ENCODE measurements around the gene CBARP.

The CBARP gene

GRCh38 chr19:1266129-1266915 is 28.5 kb upstream of the CBARP start:
- in situ Hi-C loops (cut with MboI; ENCODE audit: low sequenced_read_pairs): no loop called here

- in situ Hi-C loops (cut with MboI; ENCODE audit: low sequenced_read_pairs): no loop called here
These were observed 27.9 kb upstream of the CBARP start for GRCh38 chr19:1265615-1266128.

- in situ Hi-C loops (cut with MboI; ENCODE audit: low sequenced_read_pairs): no loop called here
These were observed 27.2 kb upstream of the CBARP start for GRCh38 chr19:1264801-1265614.

GRCh38 chr19:1263188-1263587 is 25.4 kb upstream of the CBARP start:
- in situ Hi-C loops (cut with MboI; ENCODE audit: low sequenced_read_pairs): no loop called here

- in situ Hi-C loops (cut with MboI; ENCODE audit: low sequenced_read_pairs): no loop called here
These were observed 24.9 kb upstream of the CBARP start for GRCh38 chr19:1262623-1263123.

- in situ Hi-C loops (cut with MboI; ENCODE audit: low sequenced_read_pairs): no loop called here
These were observed 24.2 kb upstream of the CBARP start for GRCh38 chr19:1261798-1262622.

- in situ Hi-C loops (cut with MboI; ENCODE audit: low sequenced_read_pairs): no loop called here
These were observed 23.7 kb upstream of the CBARP start for GRCh38 chr19:1261538-1261797.

GRCh38 chr19:1260749-1261537 is 23.1 kb upstream of the CBARP start:
- in situ Hi-C loops (cut with MboI; ENCODE audit: low sequenced_read_pairs): no loop called here

- in situ Hi-C loops (cut with MboI; ENCODE audit: low sequenced_read_pairs): no loop called here
These were observed 22.3 kb upstream of the CBARP start for GRCh38 chr19:1259876-1260748.

GRCh38 chr19:1259206-1259875 is 21.5 kb upstream of the CBARP start:
- in situ Hi-C loops (cut with MboI; ENCODE audit: low sequenced_read_pairs): no loop called here

- in situ Hi-C loops (cut with MboI; ENCODE audit: low sequenced_read_pairs): no loop called here
These were observed 21.0 kb upstream of the CBARP start for GRCh38 chr19:1258707-1259205.

GRCh38 chr19:1258163-1258492 is 20.3 kb upstream of the CBARP start:
- in situ Hi-C loops (cut with MboI; ENCODE audit: low sequenced_read_pairs): no loop called here

- in situ Hi-C loops (cut with MboI; ENCODE audit: low sequenced_read_pairs): no loop called here
These were observed 19.8 kb upstream of the CBARP start for GRCh38 chr19:1257475-1258162.

GRCh38 chr19:1256646-1257474 is 19.1 kb upstream of the CBARP start:
- in situ Hi-C loops (cut with MboI; ENCODE audit: low sequenced_read_pairs): no loop called here

- in situ Hi-C loops (cut with MboI; ENCODE audit: low sequenced_read_pairs): no loop called here
These were observed 17.7 kb upstream of the CBARP start for GRCh38 chr19:1255186-1256161.

- in situ Hi-C loops (cut with MboI; ENCODE audit: low sequenced_read_pairs): no loop called here
These were observed 16.9 kb upstream of the CBARP start for GRCh38 chr19:1254530-1255185.

All from HL-60/S4 (cell line).